OCI-LY7 (cell line): ENCODE data around the gene TRIM14. TPM values are rescaled to one million over a fixed set of nuclear protein-coding genes. Genes with fewer than 3 reads are reported as not detected.

ENCODE experiments used
- BruUV-seq: library from RNA; stranded (reverse); fragments of 400-500 nt; replicated peaks from 2 replicates; lab custom pipeline; 2021; lab: Mats Ljungman, UMichigan
- CTCF ChIA-PET: fragments of 300-600 bp; sonication (Branson Sonifier 250); formaldehyde crosslinking; loops from one replicate; lab custom pipeline; 2022; ENCODE audit warnings: antibody characterized with exemption; ENCODE audit not compliant: unreplicated experiment; lab: Charles Lee
- POLR2A ChIA-PET: fragments of 300-600 bp; sonication (Branson Sonifier 250); formaldehyde crosslinking; loops from one replicate; lab custom pipeline; 2022; ENCODE audit warnings: antibody characterized with exemption; lab: Charles Lee
- DNase-seq: peaks from one replicate; pipeline ENCODE4 v3.0.0-alpha.2; 2015; ENCODE audit warnings: low spot score
- H2AFZ ChIP-seq: fragments of 200-600 bp; sonication (generic), shearing (Covaris generic); 2 replicates; pipeline ENCODE4 v1.6.1; 2014; ENCODE audit warnings: mild to moderate bottlenecking, antibody characterized with exemption, low read length, moderate library complexity
- H3K27ac ChIP-seq: fragments of 200-600 bp; sonication (generic); 2 replicates; pipeline ENCODE4 v1.5.1; 2014; ENCODE audit warnings: mixed run types, low read depth, mild to moderate bottlenecking, moderate library complexity, low read length, inconsistent platforms; ENCODE audit not compliant: poor library complexity, severe bottlenecking
- H3K36me3 ChIP-seq: fragments of 200-600 bp; sonication (generic); 2 replicates; pipeline ENCODE4 v1.6.1; 2014; ENCODE audit warnings: mild to moderate bottlenecking, antibody characterized with exemption, low read length, moderate library complexity, mixed read lengths; ENCODE audit not compliant: insufficient read depth
- H3K4me1 ChIP-seq: fragments of 200-600 bp; sonication (generic); 2 replicates; pipeline ENCODE4 v1.5.1; 2014; ENCODE audit warnings: mild to moderate bottlenecking, low read length; ENCODE audit not compliant: insufficient read depth, poor library complexity, severe bottlenecking
- H3K4me2 ChIP-seq: fragments of 200-600 bp; sonication (generic); 2 replicates; pipeline ENCODE4 v1.6.1; 2014; ENCODE audit warnings: mild to moderate bottlenecking, low read length
- H3K4me3 ChIP-seq: fragments of 200-600 bp; sonication (generic); 2 replicates; pipeline ENCODE4 v1.5.1; 2014; ENCODE audit warnings: mild to moderate bottlenecking, low read depth, low read length; ENCODE audit not compliant: poor library complexity, severe bottlenecking
- H3K79me2 ChIP-seq: fragments of 200-600 bp; sonication (generic); 2 replicates; pipeline ENCODE4 v1.6.1; 2016; ENCODE audit warnings: low read depth, mild to moderate bottlenecking, low read length, moderate library complexity, mixed read lengths; ENCODE audit not compliant: insufficient read depth
- H3K9me2 ChIP-seq: fragments of 200-600 bp; sonication (generic); 2 replicates; pipeline ENCODE4 v1.6.1; 2016; ENCODE audit warnings: mild to moderate bottlenecking, low read length, mixed read lengths; ENCODE audit not compliant: insufficient read depth
- H3K9me3 ChIP-seq: fragments of 200-600 bp; sonication (generic); 2 replicates; pipeline ENCODE4 v1.6.1; 2014; ENCODE audit warnings: mild to moderate bottlenecking, mixed run types, low read length, mixed read lengths
- H4K20me1 ChIP-seq: fragments of 200-600 bp; sonication (generic); 2 replicates; pipeline ENCODE4 v1.6.1; 2014; ENCODE audit warnings: mild to moderate bottlenecking, antibody characterized with exemption, low read length, moderate library complexity, mixed read lengths; ENCODE audit not compliant: insufficient read depth
- EZH2phosphoT487 ChIP-seq: fragments of 200-600 bp; sonication (generic); IDR thresholded peaks from 2 replicates; pipeline ENCODE4 v1.6.1; 2018; ENCODE audit warnings: low read depth, borderline replicate concordance, mild to moderate bottlenecking, mixed run types, antibody characterized with exemption, low read length, moderate library complexity, mixed read lengths
- intact Hi-C: fragments of 100-400 bp; cut with micrococcal nuclease; formaldehyde crosslinking; loops from one replicate; pipeline ENCODE4 v1.10.0; 2022; ENCODE audit not compliant: unreplicated experiment
- total RNA-seq, 2 experiments: library from RNA; depleted of rRNA in 1 of 2; stranded (reverse); fragments of >200 nt in 1 of 2; shearing (Covaris generic) in 1 of 2; gene quantifications; 2 replicates each; pipeline ENCODE4 v1.2.3, GENCODE V29; 2014 to 2022
- TF ChIP-seq, protein P1 (sequence below): fragments of 200-600 bp; sonication (generic); conservative IDR thresholded peaks from 2 replicates; pipeline ENCODE4 v1.5.1; 2014; ENCODE audit warnings: mild to moderate bottlenecking, antibody characterized with exemption, low read length, moderate library complexity, mixed read lengths

Gene TRIM14
- total RNA-seq, 2 experiments from 2014 or later, result 21.4 to 26.0 TPM

DNA sequence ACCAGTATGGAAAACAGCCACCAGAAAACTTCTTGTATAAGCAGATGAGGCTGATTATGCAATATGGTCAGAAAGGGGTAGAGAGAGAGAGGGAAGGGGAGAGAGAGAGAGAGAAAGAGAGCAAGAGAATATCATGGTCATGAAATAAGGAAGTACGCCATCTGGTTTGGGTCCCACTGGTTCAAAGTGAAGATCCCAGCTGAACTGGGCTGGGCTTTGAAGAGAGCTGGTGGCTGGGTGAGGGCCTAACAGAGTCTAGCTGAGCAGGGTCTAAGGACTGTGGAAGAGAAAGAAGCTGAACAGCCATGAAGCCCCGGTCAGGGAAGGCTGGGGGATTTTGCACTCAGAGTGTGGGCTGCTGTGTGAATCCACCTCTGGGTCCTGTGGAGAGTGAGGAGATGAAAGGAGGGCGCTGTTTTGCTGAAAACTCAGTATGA lies 14.6 kb downstream of the TRIM14 start:
- BruUV-seq, result no TSS peak
- intact Hi-C loops, result loop anchor here (2.0 kb wide), 1 partner anchor 14 kb away; the partner anchor contains the start of gene TRIM14
- Histone ChIP-seq H3K27ac (peak overlapping the region; percentile 95), H3K4me3 (peak overlapping the region; percentile 25), H3K79me2 (peaks cover 39% of the 10 kb centered on the region; the same call in 1 of the 2 replicates), H4K20me1 (no peaks in the 10 kb centered on the region), H3K4me1 (peaks cover 98% of the 10 kb centered on the region), H2AFZ (peak overlapping the region; percentile 51; the same call in 1 of the 2 replicates), H3K9me3 (peaks cover 18% of the 10 kb centered on the region; the same call in 1 of the 2 replicates), H3K4me2 (peak overlapping the region; percentile 56), H3K36me3 (peaks cover 34% of the 10 kb centered on the region), H3K9me2 (no peaks in the 10 kb centered on the region)
- peak; percentile 92 for DNase-seq
- ChIA-PET CTCF (interaction anchor here (0.6 to 1.5 kb wide), 4 partner anchors 14 to 180 kb away, joined by 3 to 5 read pairs (median 4); no protein-coding TSS in a partner anchor), POLR2A (interaction anchor here (0.6 to 3.7 kb wide), 5 partner anchors 15 to 184 kb away, joined by 3 to 39 read pairs (median 5); partner anchors contain the start of genes TBC1D2 and TRIM14)
- TF ChIP-seq, protein P1, sequence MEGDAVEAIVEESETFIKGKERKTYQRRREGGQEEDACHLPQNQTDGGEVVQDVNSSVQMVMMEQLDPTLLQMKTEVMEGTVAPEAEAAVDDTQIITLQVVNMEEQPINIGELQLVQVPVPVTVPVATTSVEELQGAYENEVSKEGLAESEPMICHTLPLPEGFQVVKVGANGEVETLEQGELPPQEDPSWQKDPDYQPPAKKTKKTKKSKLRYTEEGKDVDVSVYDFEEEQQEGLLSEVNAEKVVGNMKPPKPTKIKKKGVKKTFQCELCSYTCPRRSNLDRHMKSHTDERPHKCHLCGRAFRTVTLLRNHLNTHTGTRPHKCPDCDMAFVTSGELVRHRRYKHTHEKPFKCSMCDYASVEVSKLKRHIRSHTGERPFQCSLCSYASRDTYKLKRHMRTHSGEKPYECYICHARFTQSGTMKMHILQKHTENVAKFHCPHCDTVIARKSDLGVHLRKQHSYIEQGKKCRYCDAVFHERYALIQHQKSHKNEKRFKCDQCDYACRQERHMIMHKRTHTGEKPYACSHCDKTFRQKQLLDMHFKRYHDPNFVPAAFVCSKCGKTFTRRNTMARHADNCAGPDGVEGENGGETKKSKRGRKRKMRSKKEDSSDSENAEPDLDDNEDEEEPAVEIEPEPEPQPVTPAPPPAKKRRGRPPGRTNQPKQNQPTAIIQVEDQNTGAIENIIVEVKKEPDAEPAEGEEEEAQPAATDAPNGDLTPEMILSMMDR, result peak; percentile 45
- no peak for TF ChIP-seq EZH2phosphoT487

DNA sequence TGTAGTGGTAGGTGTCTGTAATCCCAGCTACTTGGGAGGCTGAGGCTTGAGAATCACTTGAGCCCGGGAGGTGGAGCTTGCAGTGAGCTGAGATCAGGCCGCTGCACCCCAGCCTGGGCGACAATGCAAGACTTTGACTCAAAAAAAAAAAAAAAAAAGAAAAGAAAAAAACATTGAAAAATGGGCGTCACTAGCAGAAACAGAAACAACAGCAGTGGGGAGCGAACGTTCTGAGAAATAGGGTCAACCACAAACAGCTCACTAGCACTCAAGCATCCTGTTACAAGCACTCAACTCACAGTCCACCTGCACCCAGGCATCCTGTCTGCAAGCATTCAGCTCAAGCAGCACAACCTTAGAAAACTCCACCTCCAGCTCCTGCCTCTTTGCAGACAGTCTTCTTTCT lies 17.2 kb downstream of the TRIM14 start:
- H3K79me2 ChIP-seq, result peaks cover 33% of the 10 kb centered on the region; the same call in 1 of the 2 replicates
- no TSS peak for BruUV-seq
- no peaks in the 10 kb centered on the region for H3K9me2 ChIP-seq
- intact Hi-C loops, result loop anchor here (2.0 kb wide), 2 partner anchors 119 to 179 kb away; partner anchors contain the start of genes ANP32B and TRMO
- TF ChIP-seq, protein P1, result no peak
- TF ChIP-seq EZH2phosphoT487, result no peak
- H4K20me1 ChIP-seq, result no peaks in the 10 kb centered on the region
- peaks cover 98% of the 10 kb centered on the region for H3K4me1 ChIP-seq
- peaks cover 13% of the 10 kb centered on the region; the same call in 1 of the 2 replicates for H3K9me3 ChIP-seq
- peak overlapping the region; percentile 97 for H3K4me2 ChIP-seq
- peaks cover 40% of the 10 kb centered on the region for H3K36me3 ChIP-seq
- peak; percentile 97 for DNase-seq
- ChIA-PET POLR2A (interaction anchor here (0.6 to 2.2 kb wide), 17 partner anchors 9 to 1899 kb away, joined by 3 to 10 read pairs (median 3); partner anchors contain the start of gene TRIM14), CTCF (interaction anchor here (0.9 to 1.0 kb wide), 2 partner anchors 20 to 109 kb away, joined by 3 to 4 read pairs; no protein-coding TSS in a partner anchor)
- H3K4me3 ChIP-seq, result peak overlapping the region; percentile 59
- peak overlapping the region; percentile 95 for H3K27ac ChIP-seq
- peak overlapping the region; percentile 18; the same call in 1 of the 2 replicates for H2AFZ ChIP-seq
